HL-60 (cell line): ENCODE measurements around the gene RALGPS2.

ENCODE experiments used
- GABPA ChIP-seq: IDR thresholded peaks from 2 replicates; pipeline ENCODE4 v1.6.1; 2012; ENCODE audit warnings: low read depth
- TF ChIP-seq, protein P1 (sequence below): IDR thresholded peaks from one replicate; pipeline ENCODE4 v1.5.1; 2011; ENCODE audit warnings: low read length, control low read depth, inconsistent platforms; ENCODE audit not compliant: insufficient read depth

DNA sequence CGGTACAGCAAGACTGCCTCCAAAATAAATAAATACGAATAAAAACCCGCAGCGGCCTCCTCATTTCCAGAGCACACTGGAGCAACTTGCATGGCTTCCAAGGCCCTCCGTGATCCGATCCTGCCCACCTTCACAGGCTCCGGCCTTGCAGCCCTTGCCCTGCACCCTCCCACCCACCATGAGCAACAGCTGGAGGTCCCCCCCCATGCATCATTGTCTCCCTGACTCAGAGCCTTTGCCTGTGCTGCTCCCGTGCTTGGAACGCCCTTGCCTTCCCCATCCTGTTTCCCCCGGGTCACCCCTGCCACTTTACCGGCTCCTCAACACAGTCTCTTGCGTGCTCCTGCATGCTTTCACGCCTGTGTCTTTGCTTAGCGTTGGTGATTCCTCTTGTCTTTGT lies 216.8 kb downstream of the RALGPS2 start:
- TF ChIP-seq, protein P1, sequence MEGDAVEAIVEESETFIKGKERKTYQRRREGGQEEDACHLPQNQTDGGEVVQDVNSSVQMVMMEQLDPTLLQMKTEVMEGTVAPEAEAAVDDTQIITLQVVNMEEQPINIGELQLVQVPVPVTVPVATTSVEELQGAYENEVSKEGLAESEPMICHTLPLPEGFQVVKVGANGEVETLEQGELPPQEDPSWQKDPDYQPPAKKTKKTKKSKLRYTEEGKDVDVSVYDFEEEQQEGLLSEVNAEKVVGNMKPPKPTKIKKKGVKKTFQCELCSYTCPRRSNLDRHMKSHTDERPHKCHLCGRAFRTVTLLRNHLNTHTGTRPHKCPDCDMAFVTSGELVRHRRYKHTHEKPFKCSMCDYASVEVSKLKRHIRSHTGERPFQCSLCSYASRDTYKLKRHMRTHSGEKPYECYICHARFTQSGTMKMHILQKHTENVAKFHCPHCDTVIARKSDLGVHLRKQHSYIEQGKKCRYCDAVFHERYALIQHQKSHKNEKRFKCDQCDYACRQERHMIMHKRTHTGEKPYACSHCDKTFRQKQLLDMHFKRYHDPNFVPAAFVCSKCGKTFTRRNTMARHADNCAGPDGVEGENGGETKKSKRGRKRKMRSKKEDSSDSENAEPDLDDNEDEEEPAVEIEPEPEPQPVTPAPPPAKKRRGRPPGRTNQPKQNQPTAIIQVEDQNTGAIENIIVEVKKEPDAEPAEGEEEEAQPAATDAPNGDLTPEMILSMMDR: no peak
- no peak for TF ChIP-seq GABPA
